ENCODE results near the gene UBE3A.

UBE3A gene

GRCh38 chr15:25342629-25343028 lies 96.2 kb downstream of the UBE3A start:
- no peak overlapping the region for H3K27ac ChIP-seq (replicated peaks)
- no peak for DNase-seq (ENCODE audit: low read depth in 1 of 2, low spot score in 1 of 2)
- H3K27me3 ChIP-seq (ENCODE audit: insufficient read depth, poor library complexity, severe bottlenecking), result no peaks in the 10 kb centered on the region
- no peak overlapping the region for H3K4me3 ChIP-seq (replicated peaks; ENCODE audit: insufficient read depth, low read length)
- no peak for TF ChIP-seq POLR2AphosphoS5 (IDR thresholded peaks at IDR 0.05; ENCODE audit: low read depth)
- TF ChIP-seq SPI1 (IDR thresholded peaks at IDR 0.05; ENCODE audit: borderline replicate concordance, low read depth), result peak; percentile 41; the same call in 1 of the 2 replicates

GRCh38 chr15:25339431-25339830 lies 99.4 kb downstream of the UBE3A start:
- Histone ChIP-seq H3K4me3 (replicated peaks; ENCODE audit: insufficient read depth, low read length) (no peak overlapping the region), H3K27ac (replicated peaks) (no peak overlapping the region), H3K27me3 (ENCODE audit: insufficient read depth, poor library complexity, severe bottlenecking) (no peaks in the 10 kb centered on the region)
- TF ChIP-seq SPI1 (IDR thresholded peaks at IDR 0.05; ENCODE audit: borderline replicate concordance, low read depth), result no peak
- TF ChIP-seq REST (IDR thresholded peaks at IDR 0.05; ENCODE audit: insufficient replicate concordance, low read depth), result no peak
- no peak for DNase-seq (ENCODE audit: low read depth in 1 of 2, low spot score in 1 of 2)

GRCh38 chr15:25335279-25335678 lies 103.5 kb downstream of the UBE3A start:
- DNase-seq (ENCODE audit: low read depth in 1 of 2, low spot score in 1 of 2), result no peak
- Histone ChIP-seq H3K4me3 (replicated peaks; ENCODE audit: insufficient read depth, low read length) (no peak overlapping the region), H3K27me3 (ENCODE audit: insufficient read depth, poor library complexity, severe bottlenecking) (no peaks in the 10 kb centered on the region), H3K27ac (replicated peaks) (no peak overlapping the region)
- TF ChIP-seq REST (IDR thresholded peaks at IDR 0.05; ENCODE audit: insufficient replicate concordance, low read depth) (no peak), POLR2AphosphoS5 (IDR thresholded peaks at IDR 0.05; ENCODE audit: low read depth) (no peak), CTCF (IDR thresholded peaks at IDR 0.05; ENCODE audit: insufficient read depth, low read length) (no peak), GABPA (IDR thresholded peaks at IDR 0.05; ENCODE audit: low read depth) (no peak), SPI1 (IDR thresholded peaks at IDR 0.05; ENCODE audit: borderline replicate concordance, low read depth) (no peak)

GRCh38 chr15:25333049-25333448 lies 105.8 kb downstream of the UBE3A start:
- Histone ChIP-seq H3K27me3 (ENCODE audit: insufficient read depth, poor library complexity, severe bottlenecking) (no peaks in the 10 kb centered on the region), H3K27ac (replicated peaks) (no peak overlapping the region), H3K4me3 (replicated peaks; ENCODE audit: insufficient read depth, low read length) (no peak overlapping the region)
- DNase-seq (ENCODE audit: low read depth in 1 of 2, low spot score in 1 of 2), result no peak
- no peak for TF ChIP-seq SPI1 (IDR thresholded peaks at IDR 0.05; ENCODE audit: borderline replicate concordance, low read depth)
- TF ChIP-seq GABPA (IDR thresholded peaks at IDR 0.05; ENCODE audit: low read depth), result no peak
- TF ChIP-seq REST (IDR thresholded peaks at IDR 0.05; ENCODE audit: insufficient replicate concordance, low read depth), result no peak
- no peak for TF ChIP-seq CTCF (IDR thresholded peaks at IDR 0.05; ENCODE audit: insufficient read depth, low read length)
- no peak for TF ChIP-seq POLR2AphosphoS5 (IDR thresholded peaks at IDR 0.05; ENCODE audit: low read depth)
